HEK293 (cell line): ENCODE measurements around the gene NANS.

Experiments
- SCRT2 ChIP-seq: fragments of 450-650 bp; formaldehyde crosslinking; IDR thresholded peaks from 2 replicates; pipeline ENCODE4 v1.5.1; 2016; ENCODE audit warnings: missing biosample characterization, missing genetic modification characterization
- YY1 ChIP-seq: fragments of 450-650 bp; formaldehyde crosslinking; IDR thresholded peaks from 2 replicates; pipeline ENCODE4 v1.5.1; 2018; ENCODE audit warnings: missing biosample characterization, missing genetic modification characterization
- ZBTB1 ChIP-seq: fragments of 450-650 bp; formaldehyde crosslinking; IDR thresholded peaks from 2 replicates; pipeline ENCODE4 v1.5.1; 2016; ENCODE audit warnings: missing biosample characterization, missing genetic modification characterization
- ZBTB6 ChIP-seq: fragments of 450-650 bp; formaldehyde crosslinking; IDR thresholded peaks from 2 replicates; pipeline ENCODE4 v1.5.1; 2017; ENCODE audit warnings: missing biosample characterization, missing genetic modification characterization
- ZNF157 ChIP-seq: fragments of 450-650 bp; formaldehyde crosslinking; IDR thresholded peaks from 2 replicates; pipeline ENCODE4 v1.5.1; 2016; ENCODE audit warnings: missing biosample characterization, missing genetic modification characterization

DNA sequence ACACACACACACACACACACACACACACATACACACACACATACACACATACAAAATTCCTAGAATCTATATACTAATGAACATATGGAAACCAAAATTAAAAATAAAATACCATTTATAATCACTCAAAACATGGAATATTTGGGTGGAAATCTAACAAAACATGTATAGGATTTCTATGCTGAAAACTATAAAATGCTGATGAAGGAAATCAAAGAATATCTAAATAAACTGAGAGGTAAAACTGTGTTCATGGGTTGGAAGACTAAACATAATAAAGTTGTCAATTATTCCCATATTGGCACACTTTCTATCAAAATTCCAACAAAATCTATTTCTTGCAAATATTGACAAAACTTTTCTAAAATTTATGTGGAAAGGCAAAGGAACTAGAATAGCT, 25.4 kb upstream of the NANS start:
- TF ChIP-seq SCRT2 (tag by site-specific recombination) (no peak), ZBTB1 (tag by site-specific recombination) (no peak), YY1 (no peak), ZNF157 (tag by site-specific recombination) (no peak), ZBTB6 (no peak)
